Activated CD8-positive, alpha-beta T cell treated with anti-CD3 and anti-CD28 coated beads for 36 hours (primary cell): ENCODE data around the gene TLDC2. TPM values are rescaled to one million over a fixed set of nuclear protein-coding genes. Genes with fewer than 3 reads are reported as not detected.
A peak's percentile ranks its signal among the peaks of the same experiment; 100 is the strongest.
"Not testable (repeated sequence)": the region's sequence is repeated elsewhere in the genome, so short reads cannot be mapped to it uniquely, and the experiment has no call there.

ENCODE experiments used
- ATAC-seq: fragments of 200-7000 bp; cut with Tn5 transposase; one replicate; pipeline ENCODE4 v1.10.0; 2021; ENCODE audit warnings: mild to moderate bottlenecking, moderate library complexity
- CTCF ChIA-PET: fragments of 350-600 bp; sonication (Branson Sonifier 250); formaldehyde crosslinking; loops from one replicate; lab custom pipeline; 2021; ENCODE audit warnings: antibody characterized with exemption; lab: Charles Lee
- POLR2A ChIA-PET: fragments of 350-600 bp; sonication (Branson Sonifier 250); formaldehyde crosslinking; loops from one replicate; lab custom pipeline; 2021; ENCODE audit warnings: antibody characterized with exemption; lab: Charles Lee
- DNase-seq: peaks from one replicate; pipeline ENCODE4 v3.0.0-alpha.2; 2020
- H3K27ac Mint-ChIP-seq: one replicate; pipeline ENCODE4 v1.8.0; 2021; ENCODE audit warnings: mild to moderate bottlenecking, mixed read lengths
- H3K27me3 Mint-ChIP-seq: one replicate; pipeline ENCODE4 v1.8.0; 2021; ENCODE audit warnings: mixed read lengths
- H3K36me3 Mint-ChIP-seq: one replicate; pipeline ENCODE4 v1.8.0; 2021; ENCODE audit warnings: low read depth, mixed read lengths
- H3K4me1 Mint-ChIP-seq: one replicate; pipeline ENCODE4 v1.8.0; 2021; ENCODE audit warnings: low read depth, mixed read lengths
- H3K4me3 Mint-ChIP-seq: one replicate; pipeline ENCODE4 v1.8.0; 2021; ENCODE audit warnings: mild to moderate bottlenecking, moderate library complexity, mixed read lengths
- H3K9me3 Mint-ChIP-seq: one replicate; pipeline ENCODE4 v1.8.0; 2021; ENCODE audit warnings: mixed read lengths
- CTCF ChIP-seq: fragments of 200-600 bp; IDR thresholded peaks from one replicate; pipeline ENCODE4 v1.8.0; 2022; ENCODE audit warnings: antibody characterized with exemption, mild to moderate bottlenecking
- intact Hi-C: fragments of 100-400 bp; cut with micrococcal nuclease; formaldehyde crosslinking; loops from one replicate; pipeline ENCODE4 v1.10.0; 2022
- total RNA-seq, 2 experiments: library from RNA; stranded (reverse); gene quantifications; one replicate each; pipeline ENCODE4 v1.2.3, GENCODE V29; 2021

Gene TLDC2
- total RNA-seq, 2 experiments from 2014 or later = not detected

GRCh38 chr20:36927704-36928103 is 51.8 kb downstream of the TLDC2 start:
- no peaks in the 10 kb centered on the region for H3K9me3 Mint-ChIP-seq
- no peaks in the 10 kb centered on the region for H3K27me3 Mint-ChIP-seq
- no peak for DNase-seq
- CTCF ChIA-PET = no interaction called here
- POLR2A ChIA-PET = interaction anchor here (1.0 kb wide), 1 partner anchor 10 kb away, joined by 4 read pairs; no protein-coding TSS in a partner anchor
- H3K27ac Mint-ChIP-seq = no peak overlapping the region
- H3K4me3 Mint-ChIP-seq = no peak overlapping the region
- peaks cover 58% of the 10 kb centered on the region for H3K4me1 Mint-ChIP-seq
- TF ChIP-seq CTCF = no peak
- ATAC-seq = no peak
- intact Hi-C loops = loop anchor here (2.0 kb wide), 1 partner anchor 15 kb away; no protein-coding TSS in a partner anchor
- peaks cover 61% of the 10 kb centered on the region for H3K36me3 Mint-ChIP-seq

GRCh38 chr20:36929290-36929689 is 53.4 kb downstream of the TLDC2 start:
- no peak overlapping the region for H3K4me3 Mint-ChIP-seq
- no peak for TF ChIP-seq CTCF
- H3K27me3 Mint-ChIP-seq = no peaks in the 10 kb centered on the region
- ChIA-PET POLR2A (no interaction called here), CTCF (interaction anchor here (1.2 to 2.8 kb wide), 2 partner anchors 9 to 10 kb away, joined by 3 to 15 read pairs; no protein-coding TSS in a partner anchor)
- ATAC-seq (no peak), DNase-seq (no peak)
- H3K9me3 Mint-ChIP-seq = no peaks in the 10 kb centered on the region
- peak overlapping the region; percentile 87 for H3K27ac Mint-ChIP-seq
- H3K36me3 Mint-ChIP-seq = peaks cover 64% of the 10 kb centered on the region
- intact Hi-C loops = loop anchor here (2.0 kb wide), 1 partner anchor 14 kb away; no protein-coding TSS in a partner anchor
- H3K4me1 Mint-ChIP-seq = peaks cover 58% of the 10 kb centered on the region

GRCh38 chr20:36929691-36930090 is 53.8 kb downstream of the TLDC2 start:
- intact Hi-C loops = loop anchor here (2.0 kb wide), 1 partner anchor 13 kb away; no protein-coding TSS in a partner anchor
- CTCF ChIA-PET = interaction anchor here (2.8 kb wide), 1 partner anchor 10 kb away, joined by 15 read pairs; no protein-coding TSS in a partner anchor
- no peaks in the 10 kb centered on the region for H3K27me3 Mint-ChIP-seq
- peaks cover 64% of the 10 kb centered on the region for H3K36me3 Mint-ChIP-seq
- POLR2A ChIA-PET = no interaction called here
- TF ChIP-seq CTCF = no peak
- ATAC-seq = no peak
- no peaks in the 10 kb centered on the region for H3K9me3 Mint-ChIP-seq
- DNase-seq = no peak
- H3K4me1 Mint-ChIP-seq = peaks cover 54% of the 10 kb centered on the region
- H3K27ac Mint-ChIP-seq = peak overlapping the region; percentile 87
- no peak overlapping the region for H3K4me3 Mint-ChIP-seq

- CTCF ChIA-PET = interaction anchor here (2.8 kb wide), 1 partner anchor 12 kb away, joined by 15 read pairs; no protein-coding TSS in a partner anchor
- peaks cover 57% of the 10 kb centered on the region for H3K36me3 Mint-ChIP-seq
- POLR2A ChIA-PET = not testable (repeated sequence)
Observed at GRCh38 chr20:36932067-36932466, 56.1 kb downstream of the TLDC2 start.

GRCh38 chr20:36932476-36933426 is 56.8 kb downstream of the TLDC2 start:
- ChIA-PET CTCF (interaction anchor here (0.5 kb wide), 1 partner anchor 41 kb away, joined by 3 read pairs; no protein-coding TSS in a partner anchor), POLR2A (interaction anchor here (0.8 to 0.9 kb wide), 3 partner anchors 9 to 23 kb away, joined by 3 to 5 read pairs (median 3); no protein-coding TSS in a partner anchor)
- TF ChIP-seq CTCF = no peak
- Mint-ChIP-seq H3K27me3 (no peaks in the 10 kb centered on the region), H3K27ac (peak overlapping the region; percentile 35), H3K9me3 (no peaks in the 10 kb centered on the region), H3K36me3 (peaks cover 58% of the 10 kb centered on the region), H3K4me3 (no peak overlapping the region), H3K4me1 (peaks cover 50% of the 10 kb centered on the region)
- ATAC-seq = no peak
- DNase-seq = no peak
- intact Hi-C loops = no loop called here

More at GRCh38 chr20:36932067-36932466, 56.1 kb downstream of the TLDC2 start:
- intact Hi-C loops, ATAC-seq, DNase-seq, H3K27me3 Mint-ChIP-seq, H3K9me3 Mint-ChIP-seq, H3K4me3 Mint-ChIP-seq: not testable (repeated sequence)
- Mint-ChIP-seq H3K4me1 (peaks cover 46% of the 10 kb centered on the region), H3K27ac (peak overlapping the region; percentile 62)

GRCh38 chr20:36933571-36933970 is 57.6 kb downstream of the TLDC2 start:
- intact Hi-C loops, DNase-seq, ATAC-seq, H3K4me3 Mint-ChIP-seq, H3K27ac Mint-ChIP-seq, H3K27me3 Mint-ChIP-seq, H3K9me3 Mint-ChIP-seq: not testable (repeated sequence)
- POLR2A ChIA-PET = interaction anchor here (0.7 to 0.9 kb wide), 4 partner anchors 9 to 22 kb away, joined by 3 to 5 read pairs (median 3); no protein-coding TSS in a partner anchor
- H3K36me3 Mint-ChIP-seq = peaks cover 56% of the 10 kb centered on the region
- H3K4me1 Mint-ChIP-seq = peaks cover 50% of the 10 kb centered on the region
- CTCF ChIA-PET = interaction anchor here (0.5 kb wide), 1 partner anchor 41 kb away, joined by 3 read pairs; no protein-coding TSS in a partner anchor
